Measurements from ENCODE around the gene CEACAM19. TPM values are rescaled to one million over a fixed set of nuclear protein-coding genes. Genes with fewer than 3 reads are reported as not detected.

CEACAM19 gene
- total RNA-seq, 4 donors from 2014 or later: 0.49 to 1.5 (median 1.2) TPM

DNA sequence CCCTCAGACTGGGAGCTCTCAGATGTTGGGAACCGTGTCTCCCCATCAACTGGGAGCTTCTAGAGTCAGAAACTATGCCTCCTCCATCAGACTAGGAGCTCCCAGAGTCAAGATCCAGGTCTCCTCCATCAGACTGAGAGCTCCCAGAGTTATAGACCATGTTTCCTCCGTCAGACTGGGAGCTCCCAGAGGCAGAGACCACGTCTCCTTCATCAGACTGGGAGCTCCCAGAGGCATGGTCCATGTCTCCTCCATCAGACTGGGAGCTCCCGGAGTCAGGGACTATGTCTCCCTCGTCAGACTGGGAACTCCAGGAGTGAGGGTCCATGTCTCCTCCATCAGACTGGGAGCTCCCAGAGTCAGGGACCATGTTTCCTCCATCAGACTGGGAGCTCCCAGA is 37.7 kb downstream of the CEACAM19 start:
- TF ChIP-seq, protein P1, sequence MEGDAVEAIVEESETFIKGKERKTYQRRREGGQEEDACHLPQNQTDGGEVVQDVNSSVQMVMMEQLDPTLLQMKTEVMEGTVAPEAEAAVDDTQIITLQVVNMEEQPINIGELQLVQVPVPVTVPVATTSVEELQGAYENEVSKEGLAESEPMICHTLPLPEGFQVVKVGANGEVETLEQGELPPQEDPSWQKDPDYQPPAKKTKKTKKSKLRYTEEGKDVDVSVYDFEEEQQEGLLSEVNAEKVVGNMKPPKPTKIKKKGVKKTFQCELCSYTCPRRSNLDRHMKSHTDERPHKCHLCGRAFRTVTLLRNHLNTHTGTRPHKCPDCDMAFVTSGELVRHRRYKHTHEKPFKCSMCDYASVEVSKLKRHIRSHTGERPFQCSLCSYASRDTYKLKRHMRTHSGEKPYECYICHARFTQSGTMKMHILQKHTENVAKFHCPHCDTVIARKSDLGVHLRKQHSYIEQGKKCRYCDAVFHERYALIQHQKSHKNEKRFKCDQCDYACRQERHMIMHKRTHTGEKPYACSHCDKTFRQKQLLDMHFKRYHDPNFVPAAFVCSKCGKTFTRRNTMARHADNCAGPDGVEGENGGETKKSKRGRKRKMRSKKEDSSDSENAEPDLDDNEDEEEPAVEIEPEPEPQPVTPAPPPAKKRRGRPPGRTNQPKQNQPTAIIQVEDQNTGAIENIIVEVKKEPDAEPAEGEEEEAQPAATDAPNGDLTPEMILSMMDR (IDR thresholded peaks at IDR 0.05; ENCODE audit: low read depth): no peak

DNA sequence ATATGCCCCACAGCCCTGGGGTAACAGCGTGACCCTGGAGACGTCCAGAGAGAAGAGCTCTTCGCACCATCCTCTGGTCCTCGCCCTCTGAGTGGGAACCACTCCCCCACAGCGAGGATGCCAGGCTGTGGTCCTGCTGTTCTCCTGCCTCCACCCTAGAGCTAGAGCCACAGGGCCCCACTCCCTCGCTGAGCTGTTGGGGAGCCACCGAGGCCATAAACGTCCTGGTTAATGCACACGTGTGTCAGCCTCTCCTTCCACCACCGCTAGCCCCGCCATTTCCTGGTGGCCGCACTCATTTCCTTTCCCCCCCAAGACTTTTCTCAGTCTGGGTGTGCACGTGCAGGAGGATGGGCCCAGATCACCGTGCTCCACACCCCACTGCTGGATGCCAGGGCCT is 39.2 kb downstream of the CEACAM19 start:
- TF ChIP-seq, protein P1 (IDR thresholded peaks at IDR 0.05; ENCODE audit: low read depth): no peak

DNA sequence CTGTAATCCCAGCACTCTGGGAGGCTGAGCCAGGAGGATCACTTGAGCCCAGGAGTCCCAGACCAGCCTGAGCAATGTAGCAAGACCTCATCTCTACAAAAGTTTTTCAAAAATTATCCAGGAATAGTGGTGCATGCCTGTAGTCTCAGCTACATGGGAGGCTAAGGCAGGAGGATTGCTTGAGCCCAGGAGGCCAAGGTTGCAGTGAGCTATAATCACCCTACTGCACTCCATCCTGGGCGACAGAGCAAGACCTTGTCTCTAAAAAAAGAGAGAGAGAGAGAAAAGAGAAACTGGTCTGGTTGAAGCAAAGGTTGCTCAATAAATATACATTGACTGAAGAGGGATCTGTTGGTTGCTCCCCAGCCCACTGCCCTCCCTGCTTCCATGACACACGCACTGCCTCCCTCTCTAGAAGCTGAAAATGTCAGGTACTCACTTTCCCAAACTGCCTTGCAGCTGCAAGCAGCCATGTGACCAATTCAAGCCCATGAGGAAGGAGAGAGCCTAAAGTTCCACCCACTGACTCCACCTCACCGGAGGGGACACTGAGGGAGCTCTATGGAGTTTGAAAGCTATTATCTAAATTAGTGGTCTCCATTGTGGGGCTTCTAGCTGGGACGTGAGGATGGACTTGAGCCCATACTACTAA is 41.7 kb downstream of the CEACAM19 start:
- TF ChIP-seq, protein P1 (IDR thresholded peaks at IDR 0.05; ENCODE audit: low read depth): no peak

DNA sequence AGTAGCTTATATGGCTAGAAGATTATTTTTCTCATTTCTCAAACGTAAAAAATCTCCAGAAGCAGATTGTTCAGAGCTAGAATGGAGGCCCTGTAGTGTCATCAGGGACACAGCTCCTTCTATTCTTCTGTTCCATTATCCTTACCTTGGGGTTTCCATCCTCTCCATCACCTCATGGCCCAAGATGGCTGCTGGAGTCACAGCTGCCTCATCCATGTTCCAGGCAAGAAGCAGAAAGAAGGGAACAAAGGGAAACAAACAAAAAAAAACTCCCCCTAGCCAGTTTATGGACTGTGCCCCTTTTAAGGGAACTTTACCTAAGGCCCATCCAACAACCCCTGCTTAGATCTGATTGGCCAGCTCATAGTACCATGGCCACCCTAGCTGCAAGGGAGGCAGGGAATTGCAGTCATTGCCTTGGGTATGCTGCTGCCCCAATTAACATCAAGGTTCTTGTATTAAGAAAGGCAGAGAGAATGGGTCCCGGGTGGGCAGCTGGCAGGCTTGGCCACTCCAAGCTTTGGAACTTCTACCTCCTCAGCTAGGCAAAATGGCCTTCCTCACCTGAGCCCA is 43.4 kb downstream of the CEACAM19 start:
- TF ChIP-seq, protein P1 (IDR thresholded peaks at IDR 0.05; ENCODE audit: low read depth): no peak

DNA sequence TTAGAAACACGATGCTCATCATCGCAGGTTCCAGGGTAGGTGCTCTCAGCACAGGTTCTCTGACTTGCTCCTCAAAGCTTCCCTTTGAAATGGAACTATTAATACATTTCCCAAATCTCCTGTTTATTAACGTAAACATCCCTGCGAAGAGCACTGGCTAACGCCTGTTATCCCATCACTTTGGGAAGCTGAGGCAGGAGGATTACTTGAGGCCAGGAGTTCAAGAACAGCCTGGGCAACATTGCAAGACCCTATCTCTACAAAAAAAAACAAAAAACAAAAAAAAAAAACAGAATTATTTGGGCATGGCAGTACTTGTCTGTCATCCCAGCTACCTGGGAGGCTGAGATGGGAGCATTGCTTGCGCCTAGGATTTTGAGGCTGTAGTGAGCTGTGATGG is 46.3 kb downstream of the CEACAM19 start:
- TF ChIP-seq, protein P1 (IDR thresholded peaks at IDR 0.05; ENCODE audit: low read depth): no peak

DNA sequence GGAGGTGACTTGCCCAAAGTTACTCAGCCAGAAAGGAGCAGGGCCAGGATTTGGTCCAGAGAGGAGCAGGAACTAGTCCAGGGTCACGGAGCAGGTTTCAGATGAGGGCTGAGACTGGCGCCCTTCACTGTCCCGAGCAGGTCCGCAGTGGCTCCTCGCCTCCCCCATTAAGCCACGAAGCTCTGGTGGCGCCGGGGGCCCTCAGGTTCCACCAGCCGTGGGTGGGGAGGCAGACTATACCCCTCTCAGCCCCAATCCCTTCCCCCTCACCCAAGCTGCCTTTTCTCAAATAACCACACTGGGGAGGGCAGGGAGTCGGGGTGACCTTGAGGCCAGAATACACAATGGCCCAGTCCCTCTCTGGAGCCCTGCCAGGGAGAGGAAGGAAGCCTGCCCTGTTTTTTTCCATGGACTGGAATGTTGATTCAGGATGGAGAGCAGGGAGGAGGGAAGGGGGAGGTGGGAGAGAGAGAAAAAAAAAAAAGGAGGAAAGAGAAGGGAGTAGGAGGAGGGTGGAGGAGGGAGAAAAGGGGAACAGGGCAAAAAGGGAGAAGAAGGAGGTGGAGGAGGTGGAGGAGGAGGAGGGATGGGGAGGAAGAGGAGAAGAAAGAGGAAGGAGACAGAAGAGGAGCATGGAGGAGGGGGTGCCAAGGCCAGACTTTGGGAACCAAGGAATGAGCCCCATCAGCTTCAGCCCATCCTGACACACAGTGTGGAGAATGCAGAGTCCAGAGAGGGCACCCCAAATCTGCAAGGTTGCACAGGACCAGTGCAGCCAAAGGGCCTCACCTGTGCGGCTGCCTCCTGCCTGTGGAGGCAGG is 47.4 kb downstream of the CEACAM19 start:
- TF ChIP-seq, protein P1 (IDR thresholded peaks at IDR 0.05; ENCODE audit: low read depth): no peak

DNA sequence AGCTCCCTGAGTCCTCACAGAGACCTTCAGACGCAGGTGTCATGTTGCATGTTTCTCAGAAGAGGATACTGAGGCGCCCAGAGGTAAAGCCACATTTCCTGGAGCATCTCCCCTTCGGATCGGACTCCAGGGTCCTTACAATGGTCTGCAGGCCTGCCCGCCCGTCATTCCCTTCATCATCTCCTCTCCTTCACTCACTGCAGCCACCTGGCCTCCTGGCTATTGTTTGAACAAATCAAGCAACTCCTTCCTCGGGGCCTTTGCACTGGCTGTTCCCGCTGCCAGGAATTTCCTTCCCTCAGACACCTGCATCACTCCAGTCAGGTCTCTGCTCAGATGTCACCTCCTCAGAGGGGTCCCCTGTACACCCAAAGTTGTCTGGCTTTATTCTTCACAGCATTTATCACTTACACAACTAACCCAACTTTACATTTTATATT is 48.0 kb downstream of the CEACAM19 start:
- TF ChIP-seq, protein P1 (IDR thresholded peaks at IDR 0.05; ENCODE audit: low read depth): no peak

Data from subcutaneous adipose tissue (tissue), 4 donors.